Endothelial cell of umbilical vein (primary cell): ENCODE results near the gene CHST11. TPM values are rescaled to one million over a fixed set of nuclear protein-coding genes. Genes with fewer than 3 reads are reported as not detected.

ENCODE experiments used
- BruUV-seq: library from RNA; stranded (reverse); fragments of 400-500 nt; replicated peaks from 2 replicates; lab custom pipeline; 2021; lab: Mats Ljungman, UMichigan
- CTCF ChIA-PET: fragments of 300-600, 350-600 bp; sonication (Branson Sonifier 250); formaldehyde crosslinking; loops from one replicate; lab custom pipeline; 2021; ENCODE audit warnings: antibody characterized with exemption, inconsistent platforms; lab: Charles Lee
- POLR2A ChIA-PET: fragments of 300-600, 350-600 bp; sonication (Branson Sonifier 250); formaldehyde crosslinking; loops from one replicate; lab custom pipeline; 2021; ENCODE audit warnings: antibody characterized with exemption, inconsistent platforms; lab: Charles Lee
- DNase-seq: peaks from one replicate; pipeline ENCODE4 v3.0.0-alpha.2; 2011; ENCODE audit warnings: low read depth, low spot score
- FAIRE-seq: peaks from 2 replicates; lab custom pipeline; 2011; peaks lifted over from hg19 to GRCh38; lab: Jason Lieb, UNC
- H2AFZ ChIP-seq: 2 replicates; pipeline ENCODE4 v1.6.0; 2012; ENCODE audit warnings: low read depth, low read length, control low read depth, inconsistent platforms
- H3K27ac ChIP-seq: 2 replicates; pipeline ENCODE4 v1.5.1; 2011; ENCODE audit warnings: low read depth, mild to moderate bottlenecking, control low read depth, low read length, moderate library complexity; ENCODE audit not compliant: insufficient read depth
- H3K27me3 ChIP-seq, 2 experiments: 2 replicates each; pipeline versions ENCODE4 v1.6.0 to v1.6.1; 2011; ENCODE audit warnings: low read length in 2 of 2, mixed read lengths in 1 of 2; ENCODE audit not compliant: control insufficient read depth in 2 of 2, insufficient read depth in 2 of 2
- H3K36me3 ChIP-seq, 2 experiments: 2 replicates in 1 of 2; 3 replicates in 1 of 2; pipeline ENCODE4 v1.5.1; 2011; ENCODE audit warnings: low read length in 2 of 2, mild to moderate bottlenecking in 1 of 2, moderate library complexity in 1 of 2; ENCODE audit not compliant: control insufficient read depth in 2 of 2, insufficient read depth in 2 of 2; ENCODE audit errors: extremely low read depth in 1 of 2
- H3K4me1 ChIP-seq: 3 replicates; pipeline ENCODE4 v1.5.1; 2011; ENCODE audit warnings: mild to moderate bottlenecking, low read length; ENCODE audit not compliant: control insufficient read depth, insufficient read depth; ENCODE audit errors: extremely low read depth
- H3K4me2 ChIP-seq: 2 replicates; pipeline ENCODE4 v1.6.1; 2011; ENCODE audit warnings: low read length, control low read depth, mixed read lengths; ENCODE audit not compliant: insufficient read depth
- H3K4me3 ChIP-seq, 3 experiments: fragments of 200-600 bp in 1 of 3; sonication (generic), shearing (Covaris generic) in 1 of 3; replicated peaks in 1 of 3; 2 replicates each; pipeline ENCODE4 v1.5.1; 2011 to 2016; ENCODE audit warnings: control low read depth in 3 of 3, low read length in 3 of 3, mild to moderate bottlenecking in 2 of 3, inconsistent platforms in 1 of 3, low read depth in 1 of 3, moderate library complexity in 1 of 3; ENCODE audit not compliant: insufficient read depth in 1 of 3
- H3K79me2 ChIP-seq: 2 replicates; pipeline ENCODE4 v1.6.0; 2012; ENCODE audit warnings: low read length, inconsistent platforms; ENCODE audit not compliant: control insufficient read depth, insufficient read depth
- H3K9ac ChIP-seq: replicated peaks from 2 replicates; pipeline ENCODE3; 2011; ENCODE audit warnings: low read length, control low read depth; ENCODE audit not compliant: insufficient read depth; ENCODE audit errors: extremely low read depth
- H3K9me1 ChIP-seq: replicated peaks from 3 replicates; pipeline ENCODE4 v1.6.0; 2011; ENCODE audit warnings: mild to moderate bottlenecking, low read length; ENCODE audit not compliant: control insufficient read depth, insufficient read depth; ENCODE audit errors: extremely low read depth
- H3K9me3 ChIP-seq: replicated peaks from 2 replicates; pipeline ENCODE4 v1.5.1; 2012; ENCODE audit warnings: low read length, inconsistent platforms; ENCODE audit not compliant: control insufficient read depth, insufficient read depth
- H4K20me1 ChIP-seq: replicated peaks from 2 replicates; pipeline ENCODE3; 2011; ENCODE audit warnings: mild to moderate bottlenecking, low read length; ENCODE audit not compliant: control insufficient read depth, insufficient read depth; ENCODE audit errors: extremely low read depth
- CTCF ChIP-seq, 2 donors: IDR thresholded peaks; 1 replicate in 1 of 2; 2 replicates in 1 of 2; pipeline ENCODE4 v1.5.1; 2011; ENCODE audit warnings: low read length in 2 of 2, mild to moderate bottlenecking in 2 of 2, moderate library complexity in 2 of 2, control low read depth in 1 of 2, inconsistent platforms in 1 of 2, low read depth in 1 of 2; ENCODE audit not compliant: insufficient read depth in 1 of 2; ENCODE audit errors: extremely low read depth in 1 of 2
- EZH2 ChIP-seq: IDR thresholded peaks from 2 replicates; pipeline ENCODE4 v1.6.1; 2012; ENCODE audit warnings: borderline replicate concordance, low read depth, mild to moderate bottlenecking, moderate library complexity, low read length, inconsistent platforms; ENCODE audit not compliant: severe bottlenecking
- FOS ChIP-seq: IDR thresholded peaks from 2 replicates; pipeline ENCODE4 v1.6.1; 2011; ENCODE audit warnings: mild to moderate bottlenecking, low read length, moderate library complexity, borderline replicate concordance; ENCODE audit not compliant: insufficient read depth
- MAX ChIP-seq: IDR thresholded peaks from 2 replicates; pipeline ENCODE4 v1.6.1; 2011; ENCODE audit not compliant: insufficient read depth, insufficient read length
- MYC ChIP-seq: IDR thresholded peaks from one replicate; pipeline ENCODE4 v1.6.1; 2011; ENCODE audit warnings: mild to moderate bottlenecking, low read depth, low read length
- POLR2A ChIP-seq: IDR thresholded peaks from 2 replicates; pipeline ENCODE4 v1.6.1; 2012; ENCODE audit warnings: low read depth, mild to moderate bottlenecking, control low read depth, low read length
- POLR2AphosphoS5 ChIP-seq: IDR thresholded peaks from 2 replicates; pipeline ENCODE4 v1.6.1; 2012; ENCODE audit warnings: low read depth, mild to moderate bottlenecking, control low read depth, low read length, moderate library complexity; ENCODE audit not compliant: insufficient read depth
- dilution Hi-C: fragments of 300-500 bp; cut with MboI; formaldehyde crosslinking; loops from one replicate; pipeline ENCODE4 v1.15.0; 2019; ENCODE audit warnings: low sequenced_read_pairs; ENCODE audit not compliant: extremely low pct_ligation_motif_present
- intact Hi-C: fragments of 100-400 bp; cut with micrococcal nuclease; formaldehyde crosslinking; loops from one replicate; pipeline ENCODE4 v1.10.0; 2022
- polyA plus RNA-seq, 4 experiments: library from polyadenylated mRNA; depleted of rRNA in 3 of 4; stranded (reverse) in 3 of 4; unstranded in 1 of 4; fragments of >200 nt; gene quantifications; 2 replicates each; pipeline versions ENCODE4 v1.2.1 to v1.2.3, GENCODE V29; 2011 to 2012; ENCODE audit warnings: missing spikeins in 1 of 4
- total RNA-seq: library from RNA; stranded (reverse); gene quantifications from 2 replicates; pipeline ENCODE4 v1.2.3, GENCODE V29; 2021

CHST11 gene
- total and polyA plus RNA-seq, 2 donors (not counting 3 experiments of a cell fraction or from before 2014, with no cell fraction given) = 19.7 to 20.9 TPM

DNA sequence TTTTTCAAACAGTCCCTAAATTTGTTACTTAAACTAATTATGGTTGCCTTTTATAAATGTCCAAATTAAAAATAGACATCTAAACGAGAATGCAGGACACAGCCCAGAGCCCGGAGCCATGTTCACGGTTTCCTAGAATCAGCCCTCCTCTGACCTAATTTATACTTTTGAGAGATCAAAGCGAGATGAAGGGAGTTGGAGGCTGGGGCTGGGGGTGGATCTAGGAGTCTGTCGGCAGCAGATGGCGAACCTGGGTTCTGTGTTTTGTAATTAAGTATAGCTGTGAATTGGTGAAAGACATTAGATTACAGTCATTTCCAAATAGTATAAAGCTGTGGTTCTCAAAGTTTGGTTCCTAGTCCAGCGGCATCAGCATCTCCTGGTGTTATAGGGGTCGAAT lies 291.2 kb downstream of the CHST11 start:
- Histone ChIP-seq H3K4me1 (peaks cover 5% of the 10 kb centered on the region), H3K4me3 (no peak overlapping the region), H3K36me3 (no peaks in the 10 kb centered on the region), H3K27ac (no peak overlapping the region), H3K27me3 (no peaks in the 10 kb centered on the region), H4K20me1 (no peaks in the 10 kb centered on the region), H3K9me1 (no peaks in the 10 kb centered on the region), H3K4me2 (no peak overlapping the region), H2AFZ (no peak overlapping the region), H3K9me3 (no peaks in the 10 kb centered on the region), H3K79me2 (no peaks in the 10 kb centered on the region), H3K9ac (no peak overlapping the region)
- DNase-seq = no peak
- no peak for TF ChIP-seq EZH2
- no peak for TF ChIP-seq MAX
- BruUV-seq = no TSS peak
- dilution Hi-C loops (no loop called here), intact Hi-C loops (no loop called here)
- FAIRE-seq = no peak
- CTCF ChIA-PET = interaction anchor here (3.0 kb wide), 1 partner anchor 366 kb away, joined by 8 read pairs; no protein-coding TSS in a partner anchor
- POLR2A ChIA-PET = no interaction called here

- BruUV-seq = no TSS peak
- intact Hi-C loops = no loop called here
Measured at GRCh38 chr12:104748356-104748755, 291.6 kb downstream of the CHST11 start.

More at GRCh38 chr12:104748356-104748755, 291.6 kb downstream of the CHST11 start:
- Histone ChIP-seq H3K27me3 (no peaks in the 10 kb centered on the region), H3K4me1 (peaks cover 5% of the 10 kb centered on the region), H3K9me3 (no peaks in the 10 kb centered on the region), H3K27ac (no peak overlapping the region), H3K4me2 (no peak overlapping the region), H2AFZ (no peak overlapping the region), H3K9ac (no peak overlapping the region), H3K4me3 (no peak overlapping the region), H3K9me1 (no peaks in the 10 kb centered on the region), H4K20me1 (no peaks in the 10 kb centered on the region), H3K79me2 (no peaks in the 10 kb centered on the region), H3K36me3 (no peaks in the 10 kb centered on the region)
- CTCF ChIA-PET = interaction anchor here (3.0 kb wide), 1 partner anchor 367 kb away, joined by 8 read pairs; no protein-coding TSS in a partner anchor
- no peak for DNase-seq
- no peak for FAIRE-seq
- POLR2A ChIA-PET = no interaction called here
- TF ChIP-seq POLR2A (no peak), EZH2 (no peak), CTCF (IDR thresholded peaks at IDR 0.05; ENCODE audit: extremely low read depth in 1 of 2, insufficient read depth in 1 of 2, low read depth in 1 of 2, low read length in 2 of 2) (no peak), FOS (no peak), POLR2AphosphoS5 (no peak), MYC (no peak)
- dilution Hi-C loops = no loop called here
